ENCODE data around the gene STRAP.

Gene STRAP

DNA sequence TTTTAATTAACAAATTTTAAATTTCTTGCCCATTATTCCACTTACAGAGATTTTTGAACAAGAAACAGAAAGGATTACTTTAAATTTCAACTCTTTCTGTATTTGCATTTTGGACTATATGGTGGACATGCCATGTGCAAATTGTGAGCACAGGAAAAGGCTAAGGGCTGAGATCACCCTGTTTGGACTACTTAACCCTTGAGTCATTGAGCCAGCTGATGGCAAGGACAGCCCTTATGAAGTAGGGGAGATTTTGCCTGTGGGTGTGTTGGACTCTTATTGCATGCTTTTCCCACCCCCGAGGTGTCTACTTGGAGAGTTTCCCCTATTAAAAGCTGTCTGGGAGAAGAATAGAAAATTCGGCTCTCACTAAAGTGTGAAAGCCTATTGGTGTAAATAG, 46.2 kb downstream of the STRAP start:
- Histone ChIP-seq H2AFZ (ENCODE audit: low read length) (no peak overlapping the region), H3F3A (ENCODE audit: insufficient read depth, low read length) (no peaks in the 10 kb centered on the region), H3K9me3 (replicated peaks; ENCODE audit: insufficient read depth, low read length) (no peaks in the 10 kb centered on the region), H3K36me3 (replicated peaks; ENCODE audit: insufficient read depth, low read length) (no peaks in the 10 kb centered on the region), H3K4me3 (ENCODE audit: low read length) (no peak overlapping the region), H3K4me1 (ENCODE audit: low read length) (no peaks in the 10 kb centered on the region), H3K9ac (ENCODE audit: low read length) (no peak overlapping the region), H3K27ac (ENCODE audit: low read length) (no peak overlapping the region), H3K79me2 (ENCODE audit: low read length) (no peaks in the 10 kb centered on the region), H3K9me2 (replicated peaks; ENCODE audit: insufficient read depth, low read length) (no peaks in the 10 kb centered on the region), H4K20me1 (ENCODE audit: insufficient read depth, low read length) (no peaks in the 10 kb centered on the region), H3K27me3 (replicated peaks; ENCODE audit: insufficient read depth, low read length) (no peaks in the 10 kb centered on the region), H3K4me2 (ENCODE audit: low read depth, low read length) (no peak overlapping the region)
- DNase-seq = no peak
- TF ChIP-seq, protein P1, sequence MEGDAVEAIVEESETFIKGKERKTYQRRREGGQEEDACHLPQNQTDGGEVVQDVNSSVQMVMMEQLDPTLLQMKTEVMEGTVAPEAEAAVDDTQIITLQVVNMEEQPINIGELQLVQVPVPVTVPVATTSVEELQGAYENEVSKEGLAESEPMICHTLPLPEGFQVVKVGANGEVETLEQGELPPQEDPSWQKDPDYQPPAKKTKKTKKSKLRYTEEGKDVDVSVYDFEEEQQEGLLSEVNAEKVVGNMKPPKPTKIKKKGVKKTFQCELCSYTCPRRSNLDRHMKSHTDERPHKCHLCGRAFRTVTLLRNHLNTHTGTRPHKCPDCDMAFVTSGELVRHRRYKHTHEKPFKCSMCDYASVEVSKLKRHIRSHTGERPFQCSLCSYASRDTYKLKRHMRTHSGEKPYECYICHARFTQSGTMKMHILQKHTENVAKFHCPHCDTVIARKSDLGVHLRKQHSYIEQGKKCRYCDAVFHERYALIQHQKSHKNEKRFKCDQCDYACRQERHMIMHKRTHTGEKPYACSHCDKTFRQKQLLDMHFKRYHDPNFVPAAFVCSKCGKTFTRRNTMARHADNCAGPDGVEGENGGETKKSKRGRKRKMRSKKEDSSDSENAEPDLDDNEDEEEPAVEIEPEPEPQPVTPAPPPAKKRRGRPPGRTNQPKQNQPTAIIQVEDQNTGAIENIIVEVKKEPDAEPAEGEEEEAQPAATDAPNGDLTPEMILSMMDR (IDR thresholded peaks at IDR 0.05; ENCODE audit: low read length) = no peak
- TF ChIP-seq EZH2phosphoT487 (IDR thresholded peaks at IDR 0.05; ENCODE audit: low read length) (no peak), EZH2 (optimal IDR thresholded peaks at IDR 0.05; ENCODE audit: low read depth, low read length) (no peak)

DNA sequence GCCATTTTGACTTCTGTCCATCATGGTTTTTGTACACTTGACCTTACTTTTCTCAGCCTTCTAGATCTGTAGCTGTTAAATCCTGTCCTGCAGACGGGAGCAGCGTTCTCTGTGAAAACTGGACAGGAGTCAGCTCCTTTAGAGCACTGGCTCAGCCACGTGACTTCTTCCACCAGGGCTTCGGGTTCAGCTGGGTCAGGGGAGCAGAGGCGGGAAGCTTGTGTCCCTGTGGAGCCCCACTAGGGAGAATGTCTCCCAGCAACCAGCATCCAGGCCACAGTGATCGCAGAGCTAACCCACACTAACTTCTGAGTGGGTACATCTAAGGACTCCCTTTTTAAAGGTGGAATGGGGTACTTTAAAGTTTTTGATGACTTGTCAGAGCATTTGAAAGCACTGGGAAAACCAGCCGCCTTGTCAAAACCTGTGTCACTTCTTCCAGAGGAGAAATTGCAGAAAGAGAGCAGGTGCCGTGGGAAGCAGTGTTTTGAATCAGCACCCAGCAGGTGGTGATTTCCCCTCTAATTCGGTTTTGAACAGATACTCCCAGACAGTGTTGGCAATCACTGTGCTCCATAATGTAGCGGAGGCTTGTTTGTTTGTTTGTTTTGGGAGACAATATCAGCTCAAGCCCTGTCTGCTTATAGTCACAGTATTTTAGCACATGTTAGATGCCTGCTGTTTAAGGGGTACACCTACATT, 46.8 kb downstream of the STRAP start:
- Histone ChIP-seq H3K36me3 (replicated peaks; ENCODE audit: insufficient read depth, low read length) (no peaks in the 10 kb centered on the region), H3K79me2 (ENCODE audit: low read length) (no peaks in the 10 kb centered on the region), H3K27ac (ENCODE audit: low read length) (no peak overlapping the region), H3K4me3 (ENCODE audit: low read length) (no peak overlapping the region), H3K9me2 (replicated peaks; ENCODE audit: insufficient read depth, low read length) (no peaks in the 10 kb centered on the region), H3K9ac (ENCODE audit: low read length) (no peak overlapping the region), H3K27me3 (replicated peaks; ENCODE audit: insufficient read depth, low read length) (no peaks in the 10 kb centered on the region), H4K20me1 (ENCODE audit: insufficient read depth, low read length) (no peaks in the 10 kb centered on the region), H3K4me1 (ENCODE audit: low read length) (no peaks in the 10 kb centered on the region), H3F3A (ENCODE audit: insufficient read depth, low read length) (no peaks in the 10 kb centered on the region), H3K4me2 (ENCODE audit: low read depth, low read length) (no peak overlapping the region), H2AFZ (ENCODE audit: low read length) (no peak overlapping the region), H3K9me3 (replicated peaks; ENCODE audit: insufficient read depth, low read length) (no peaks in the 10 kb centered on the region)
- DNase-seq = no peak
- no peak for TF ChIP-seq EZH2phosphoT487 (IDR thresholded peaks at IDR 0.05; ENCODE audit: low read length)

DNA sequence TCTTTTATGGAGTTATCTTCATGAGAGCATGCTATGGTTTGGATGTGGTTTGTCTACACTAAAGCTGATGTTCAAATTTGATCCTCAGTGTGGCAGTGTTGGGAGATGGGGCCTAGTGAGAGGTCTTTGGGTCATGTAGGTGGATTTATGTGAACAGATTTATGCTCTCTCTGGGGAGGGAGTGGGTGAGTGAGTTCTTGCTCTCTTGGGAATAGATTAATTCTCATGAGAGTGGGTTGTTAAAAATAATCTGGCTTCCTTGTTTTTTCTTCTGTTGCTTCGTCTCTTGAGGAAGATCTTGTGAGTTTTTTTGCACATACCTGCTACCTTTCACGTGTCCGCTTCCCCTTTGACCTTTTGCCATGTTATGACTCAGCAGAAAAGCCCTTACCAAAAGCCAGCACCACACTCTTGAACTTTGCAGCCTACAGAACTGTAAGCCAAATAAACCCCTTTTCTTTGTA, 49.4 kb downstream of the STRAP start:
- Histone ChIP-seq H2AFZ (ENCODE audit: low read length) (no peak overlapping the region), H3K36me3 (replicated peaks; ENCODE audit: insufficient read depth, low read length) (no peaks in the 10 kb centered on the region), H3K4me1 (ENCODE audit: low read length) (no peaks in the 10 kb centered on the region), H3F3A (ENCODE audit: insufficient read depth, low read length) (no peaks in the 10 kb centered on the region), H3K9me3 (replicated peaks; ENCODE audit: insufficient read depth, low read length) (no peaks in the 10 kb centered on the region), H3K27me3 (replicated peaks; ENCODE audit: insufficient read depth, low read length) (no peaks in the 10 kb centered on the region), H3K79me2 (ENCODE audit: low read length) (no peaks in the 10 kb centered on the region), H3K4me3 (ENCODE audit: low read length) (no peak overlapping the region), H3K9ac (ENCODE audit: low read length) (no peak overlapping the region), H3K27ac (ENCODE audit: low read length) (no peak overlapping the region), H4K20me1 (ENCODE audit: insufficient read depth, low read length) (no peaks in the 10 kb centered on the region), H3K9me2 (replicated peaks; ENCODE audit: insufficient read depth, low read length) (no peaks in the 10 kb centered on the region), H3K4me2 (ENCODE audit: low read depth, low read length) (no peak overlapping the region)
- TF ChIP-seq EZH2phosphoT487 (IDR thresholded peaks at IDR 0.05; ENCODE audit: low read length) = no peak
- no peak for TF ChIP-seq EZH2 (optimal IDR thresholded peaks at IDR 0.05; ENCODE audit: low read depth, low read length)
- TF ChIP-seq, protein P1 (IDR thresholded peaks at IDR 0.05; ENCODE audit: low read length) = no peak
- DNase-seq = no peak

DNA sequence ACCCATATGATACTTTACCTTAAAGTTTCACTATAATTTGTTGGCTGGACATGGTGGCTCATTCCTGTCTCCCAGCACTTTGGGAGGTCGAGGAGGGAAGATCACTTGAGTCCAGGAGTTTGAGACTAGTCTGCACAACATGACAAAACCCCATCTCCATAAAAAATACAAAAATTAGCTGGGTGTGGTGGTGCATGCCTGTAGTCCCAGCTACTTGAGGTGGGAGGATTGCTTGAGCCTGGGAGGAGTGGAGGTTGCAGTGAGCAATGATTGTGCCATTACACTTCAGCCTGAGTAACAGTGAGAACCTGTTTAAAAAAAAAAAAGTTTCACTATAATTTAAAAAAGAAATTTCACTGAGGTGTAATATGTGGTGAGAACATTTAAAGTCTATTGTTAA, 50.1 kb downstream of the STRAP start:
- no peak overlapping the region for H3K4me3 ChIP-seq (ENCODE audit: low read length)
- H3K4me2 ChIP-seq (ENCODE audit: low read depth, low read length) = no peak overlapping the region
- TF ChIP-seq EZH2 (optimal IDR thresholded peaks at IDR 0.05; ENCODE audit: low read depth, low read length) = no peak
- TF ChIP-seq EZH2phosphoT487 (IDR thresholded peaks at IDR 0.05; ENCODE audit: low read length) = no peak
- TF ChIP-seq, protein P1 (IDR thresholded peaks at IDR 0.05; ENCODE audit: low read length) = no peak
- H3K9ac ChIP-seq (ENCODE audit: low read length) = no peak overlapping the region
- H4K20me1 ChIP-seq (ENCODE audit: insufficient read depth, low read length) = no peaks in the 10 kb centered on the region
- H2AFZ ChIP-seq (ENCODE audit: low read length) = no peak overlapping the region
- no peaks in the 10 kb centered on the region for H3F3A ChIP-seq (ENCODE audit: insufficient read depth, low read length)
- H3K9me3 ChIP-seq (replicated peaks; ENCODE audit: insufficient read depth, low read length) = no peaks in the 10 kb centered on the region
- DNase-seq = no peak
- H3K4me1 ChIP-seq (ENCODE audit: low read length) = no peaks in the 10 kb centered on the region
- H3K27me3 ChIP-seq (replicated peaks; ENCODE audit: insufficient read depth, low read length) = no peaks in the 10 kb centered on the region
- H3K27ac ChIP-seq (ENCODE audit: low read length) = no peak overlapping the region
- H3K36me3 ChIP-seq (replicated peaks; ENCODE audit: insufficient read depth, low read length) = no peaks in the 10 kb centered on the region
- no peaks in the 10 kb centered on the region for H3K79me2 ChIP-seq (ENCODE audit: low read length)
- no peaks in the 10 kb centered on the region for H3K9me2 ChIP-seq (replicated peaks; ENCODE audit: insufficient read depth, low read length)
